Liver (tissue), 4 donors: ENCODE measurements around the gene TINAG. TPM values are rescaled to one million over a fixed set of nuclear protein-coding genes. Genes with fewer than 3 reads are reported as not detected.

Experiments
- polyA plus RNA-seq, 2 donors: library from polyadenylated mRNA; stranded (reverse) in 1 of 2; unstranded in 1 of 2; fragments of 200-250 nt in 1 of 2; fragments of >200 nt in 1 of 2; fragmentation: Nextera tagmentation in 1 of 2; extraction: Ambion mirVana in 1 of 2; gene quantifications; one replicate each; pipeline versions ENCODE4 v1.2.1 to v1.2.3, GENCODE V29; 2013 to 2015
- total RNA-seq, 2 donors: library from RNA; depleted of rRNA; stranded (reverse); fragments of >200 nt; gene quantifications; one replicate each; pipeline ENCODE4 v1.2.3, GENCODE V29; 2014
- donor health status: healthy.
- donor health status: healthy.
- donor health status: healthy.

The TINAG gene
- total and polyA plus RNA-seq, 4 donors, result not detected

Other genes with a start within 250 kb of the TINAG start
- gene MLIP, start 197.0 kb upstream of the TINAG start, total RNA-seq, result 1 to 10 TPM; 2.0 to 2.3 TPM
- gene MLIP, start 197.0 kb upstream of the TINAG start, polyA plus RNA-seq, result 1 to 10 TPM; 4.1 to 6.0 TPM